HepG2 (cell line): Measurements from ENCODE around the gene PRR23C. TPM values are rescaled to one million over a fixed set of nuclear protein-coding genes. Genes with fewer than 3 reads are reported as not detected.
A peak's percentile ranks its signal among the peaks of the same experiment; 100 is the strongest.

ENCODE experiments used
- ATAC-seq: fragments of 200-7000 bp; cut with Tn5 transposase; 3 replicates; pipeline ENCODE4 v1.9.1; 2020; ENCODE audit warnings: mild to moderate bottlenecking, moderate library complexity
- BruUV-seq: library from RNA; stranded (reverse); fragments of 400-500 nt; replicated peaks from 2 replicates; lab custom pipeline; 2021; lab: Mats Ljungman, UMichigan
- CTCF ChIA-PET: fragments of 300-600 bp; formaldehyde crosslinking; extraction: SDS; loops from one replicate; lab custom pipeline; 2021; ENCODE audit warnings: low total read pairs, inconsistent platforms, low intra/inter-chr PET ratio; lab: Yijun Ruan, JAX
- POLR2A ChIA-PET: fragments of 350-600 bp; sonication (Branson Sonifier 250); formaldehyde crosslinking; loops from one replicate; lab custom pipeline; 2020; ENCODE audit warnings: antibody characterized with exemption, inconsistent platforms; lab: Yijun Ruan, JAX
- DNase-seq: peaks from one replicate; pipeline ENCODE4 v3.0.0-alpha.2; 2015; ENCODE audit warnings: low spot score
- FAIRE-seq: peaks from 3 replicates; lab custom pipeline; 2011; peaks lifted over from hg19 to GRCh38; lab: Jason Lieb, UNC
- H2AFZ ChIP-seq: one replicate; pipeline ENCODE4 v1.6.1; 2011; ENCODE audit warnings: low read length, inconsistent platforms
- H3K27ac ChIP-seq: fragments of 300-600 bp; 3 replicates; pipeline ENCODE4 v1.8.0; 2011; ENCODE audit warnings: mixed run types, mild to moderate bottlenecking, mixed read lengths, low read length, inconsistent platforms; ENCODE audit not compliant: insufficient read depth; ENCODE audit errors: extremely low read length
- H3K27me3 ChIP-seq, 2 experiments: fragments of 200-600 bp in 1 of 2; 2 replicates in 1 of 2; 3 replicates in 1 of 2; pipeline versions ENCODE4 v1.6.0 to v1.8.0; 2011; ENCODE audit warnings: low read length in 2 of 2, mild to moderate bottlenecking in 2 of 2, moderate library complexity in 2 of 2, inconsistent platforms in 1 of 2; ENCODE audit not compliant: insufficient read depth in 2 of 2, control insufficient read depth in 1 of 2
- H3K36me3 ChIP-seq, 2 experiments: fragments of 200-600 bp in 1 of 2; replicated peaks in 1 of 2; 2 replicates in 1 of 2; 3 replicates in 1 of 2; pipeline versions ENCODE4 v1.5.1 to v1.8.0; 2011; ENCODE audit warnings: low read length in 2 of 2, inconsistent platforms in 1 of 2; ENCODE audit not compliant: insufficient read depth in 2 of 2, control insufficient read depth in 1 of 2
- H3K4me1 ChIP-seq: 2 replicates; pipeline ENCODE4 v1.5.1; 2012; ENCODE audit warnings: low read length, inconsistent platforms; ENCODE audit not compliant: insufficient read depth
- H3K4me2 ChIP-seq: 2 replicates; pipeline ENCODE4 v1.6.0; 2011; ENCODE audit warnings: low read depth, low read length, inconsistent platforms
- H3K4me3 ChIP-seq, 3 experiments: fragments of 200-600 bp in 1 of 3; sonication (generic), shearing (Covaris generic) in 1 of 3; replicated peaks in 1 of 3; 2 replicates each; pipeline ENCODE4 v1.5.1; 2011 to 2016; ENCODE audit warnings: low read length in 3 of 3, inconsistent platforms in 2 of 3, low read depth in 2 of 3, mild to moderate bottlenecking in 2 of 3, control low read depth in 1 of 3, mixed read lengths in 1 of 3; ENCODE audit not compliant: insufficient read depth in 1 of 3
- H3K79me2 ChIP-seq: one replicate; pipeline ENCODE4 v1.6.1; 2011; ENCODE audit warnings: low read length, inconsistent platforms; ENCODE audit not compliant: insufficient read depth
- H3K9ac ChIP-seq: 2 replicates; pipeline ENCODE4 v1.6.0; 2011; ENCODE audit warnings: mild to moderate bottlenecking, low read depth, low read length, inconsistent platforms; ENCODE audit not compliant: insufficient read depth
- H3K9me3 ChIP-seq: 2 replicates; pipeline ENCODE4 v1.5.1; 2012; ENCODE audit warnings: mild to moderate bottlenecking, low read length
- H4K20me1 ChIP-seq: 2 replicates; pipeline ENCODE4 v1.6.0; 2011; ENCODE audit warnings: inconsistent platforms, mild to moderate bottlenecking, low read length, moderate library complexity; ENCODE audit not compliant: insufficient read depth
- FOXA1 ChIP-seq, 2 experiments: fragments of 450-650 bp in 1 of 2; sonication (generic) in 1 of 2; formaldehyde crosslinking in 1 of 2; IDR thresholded peaks; 2 replicates each; pipeline versions ENCODE4 v1.4.0 to v1.6.1; 2016 to 2020; ENCODE audit warnings: missing genetic modification reagents in 1 of 2
- KLF13 ChIP-seq: sonication (generic); formaldehyde crosslinking; IDR thresholded peaks from 2 replicates; pipeline ENCODE4 v1.4.0; 2020; ENCODE audit warnings: mild to moderate bottlenecking, missing genetic modification reagents
- NFE2L2 ChIP-seq: fragments of 150-350 bp; IDR thresholded peaks from 2 replicates; pipeline ENCODE4 v1.6.1; 2014; ENCODE audit warnings: low read length
- PCBP2 ChIP-seq: fragments of 200-400 bp; formaldehyde crosslinking; optimal IDR thresholded peaks from 2 replicates; pipeline ENCODE3; 2018; ENCODE audit warnings: low read length, low read depth; ENCODE audit not compliant: poor library complexity, severe bottlenecking
- POLR2G ChIP-seq: fragments of 200-400 bp; formaldehyde crosslinking; IDR thresholded peaks from 2 replicates; pipeline ENCODE4 v1.6.1; 2018; ENCODE audit warnings: mild to moderate bottlenecking, low read depth, low read length, moderate library complexity
- PRMT3 ChIP-seq: sonication (generic); formaldehyde crosslinking; IDR thresholded peaks from 2 replicates; pipeline ENCODE4 v1.8.1; 2022; ENCODE audit warnings: low read depth, mild to moderate bottlenecking, moderate library complexity, missing genetic modification reagents, borderline replicate concordance
- ZNF225 ChIP-seq: sonication (generic); formaldehyde crosslinking; IDR thresholded peaks from 2 replicates; pipeline ENCODE4 v1.4.0; 2020; ENCODE audit warnings: mild to moderate bottlenecking, missing genetic modification reagents
- ZNF546 ChIP-seq: sonication (generic); formaldehyde crosslinking; conservative IDR thresholded peaks from 2 replicates; pipeline ENCODE4 v1.8.1; 2023; ENCODE audit warnings: mild to moderate bottlenecking, missing genetic modification reagents
- WGBS: methylation state at CpG from one replicate; pipeline ENCODE4 v1.1.6; 2017; ENCODE audit warnings: low lambda C conversion rate; 5-methylcytosine and 5-hydroxymethylcytosine counted together
- in situ Hi-C: cut with HindIII; loops from 2 replicates; pipeline ENCODE4 v1.10.0; 2017; ENCODE audit warnings: low pct_unique_long_range_greater_than_20kb; ENCODE audit not compliant: extremely low pct_ligation_motif_present
- intact Hi-C: fragments of 100-400 bp; cut with micrococcal nuclease; formaldehyde crosslinking; loops from one replicate; pipeline ENCODE4 v1.10.0; 2022; ENCODE audit not compliant: unreplicated experiment
- polyA plus RNA-seq, 8 experiments: library from polyadenylated mRNA; depleted of rRNA in 3 of 8; stranded (reverse) in 7 of 8; unstranded in 1 of 8; fragments of >200 nt; fragmentation: Illumina TruSeq in 4 of 8; extraction: Trizol in 4 of 8; gene quantifications; 2 replicates each; pipeline versions ENCODE4 v1.2.1 to v1.2.3, GENCODE V29; 2011 to 2016; ENCODE audit warnings: low read depth in 4 of 8, missing spikeins in 1 of 8, mixed read lengths in 1 of 8; ENCODE audit not compliant: insufficient read depth in 1 of 8
- total RNA-seq, 5 experiments: library from RNA; depleted of rRNA; stranded (reverse); fragments of >200 nt; fragmentation: Illumina TruSeq; extraction: Trizol; gene quantifications; 2 replicates each; pipeline ENCODE4 v1.2.3, GENCODE V29; 2016; ENCODE audit warnings: low read depth in 1 of 5
- TF ChIP-seq, protein P1 (sequence below): sonication (generic); formaldehyde crosslinking; IDR thresholded peaks from 2 replicates; pipeline ENCODE4 v1.8.1; 2023; ENCODE audit warnings: mild to moderate bottlenecking, moderate library complexity, missing genetic modification reagents
- TF ChIP-seq, protein P2 (sequence below): IDR thresholded peaks from 2 replicates; pipeline ENCODE4 v1.6.1; 2018; ENCODE audit warnings: missing genetic modification reagents
- TF ChIP-seq, protein P3 (sequence below): sonication (generic); formaldehyde crosslinking; IDR thresholded peaks from 2 replicates; pipeline ENCODE4 v1.4.0; 2020; ENCODE audit warnings: mild to moderate bottlenecking, missing genetic modification reagents
- TF ChIP-seq, protein P4 (sequence below): sonication (generic); formaldehyde crosslinking; IDR thresholded peaks from 2 replicates; pipeline ENCODE4 v1.4.0; 2020; ENCODE audit warnings: missing genetic modification reagents
- TF ChIP-seq, protein P5 (sequence below): sonication (generic); formaldehyde crosslinking; IDR thresholded peaks from 2 replicates; pipeline ENCODE4 v1.5.0; 2020; ENCODE audit warnings: missing genetic modification reagents

The PRR23C gene
- total and polyA plus RNA-seq, 2 of the 13 experiments (the other 11 are each of a cell fraction or from before 2014, with no cell fraction given), result not detected

DNA sequence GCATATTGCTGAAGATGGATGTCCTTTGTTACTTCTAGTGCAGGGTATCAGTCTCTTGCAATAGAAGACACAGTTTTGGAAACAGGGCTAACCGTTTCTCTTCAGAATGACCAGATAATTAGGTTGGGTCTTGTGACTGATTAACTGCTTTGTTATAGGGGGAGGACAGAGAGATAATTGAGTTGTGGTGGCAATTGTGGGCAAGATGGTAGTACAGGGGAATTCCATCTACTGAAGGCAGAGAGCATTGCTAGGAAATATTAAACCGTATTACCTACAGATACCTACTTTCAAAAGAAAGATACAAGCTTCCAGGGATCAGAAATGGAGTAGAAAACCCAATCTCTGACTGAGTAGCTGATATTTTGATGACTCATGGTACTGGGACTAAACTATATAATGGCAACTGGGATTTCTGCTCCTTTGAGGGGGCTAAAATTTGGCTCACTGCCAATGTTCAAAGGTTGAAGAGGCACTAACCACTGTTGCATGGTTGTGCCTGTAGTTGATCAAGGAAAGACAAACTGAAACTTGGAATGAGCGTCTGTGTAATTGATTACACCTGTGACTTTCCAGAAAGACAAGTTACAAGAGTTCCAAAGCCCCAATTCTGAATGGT, 28.2 kb downstream of the PRR23C start (continued):
- TF ChIP-seq FOXA1 (IDR thresholded peaks at IDR 0.05) (no peak), FOXA1 (CRISPR knock-in tag; IDR thresholded peaks at IDR 0.05) (no peak), KLF13 (CRISPR knock-in tag) (no peak), NFE2L2 (peak; percentile 69), PRMT3 (no peak), POLR2G (no peak), ZNF225 (no peak)
- TF ChIP-seq, protein P1, sequence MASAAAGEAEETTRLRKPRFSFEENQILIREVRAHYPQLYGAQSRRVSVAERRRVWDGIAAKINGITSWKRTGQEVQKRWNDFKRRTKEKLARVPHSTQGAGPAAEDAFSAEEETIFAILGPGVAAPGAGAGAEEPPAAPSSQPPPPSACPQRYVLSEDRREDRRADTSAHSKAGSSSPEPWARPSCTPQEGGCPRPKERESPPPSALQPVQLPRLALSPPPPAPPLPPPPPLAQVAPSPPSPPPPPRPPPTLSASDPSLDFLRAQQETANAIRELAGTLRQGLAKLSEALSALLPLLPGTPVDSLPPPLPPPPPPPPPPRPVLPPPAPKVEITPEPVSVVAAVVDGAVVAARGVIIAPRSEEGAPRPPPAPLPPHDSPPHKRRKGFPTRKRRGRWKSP (CRISPR knock-in tag), result no peak
- TF ChIP-seq, protein P2, sequence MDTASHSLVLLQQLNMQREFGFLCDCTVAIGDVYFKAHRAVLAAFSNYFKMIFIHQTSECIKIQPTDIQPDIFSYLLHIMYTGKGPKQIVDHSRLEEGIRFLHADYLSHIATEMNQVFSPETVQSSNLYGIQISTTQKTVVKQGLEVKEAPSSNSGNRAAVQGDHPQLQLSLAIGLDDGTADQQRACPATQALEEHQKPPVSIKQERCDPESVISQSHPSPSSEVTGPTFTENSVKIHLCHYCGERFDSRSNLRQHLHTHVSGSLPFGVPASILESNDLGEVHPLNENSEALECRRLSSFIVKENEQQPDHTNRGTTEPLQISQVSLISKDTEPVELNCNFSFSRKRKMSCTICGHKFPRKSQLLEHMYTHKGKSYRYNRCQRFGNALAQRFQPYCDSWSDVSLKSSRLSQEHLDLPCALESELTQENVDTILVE (CRISPR knock-in tag), result no peak

DNA sequence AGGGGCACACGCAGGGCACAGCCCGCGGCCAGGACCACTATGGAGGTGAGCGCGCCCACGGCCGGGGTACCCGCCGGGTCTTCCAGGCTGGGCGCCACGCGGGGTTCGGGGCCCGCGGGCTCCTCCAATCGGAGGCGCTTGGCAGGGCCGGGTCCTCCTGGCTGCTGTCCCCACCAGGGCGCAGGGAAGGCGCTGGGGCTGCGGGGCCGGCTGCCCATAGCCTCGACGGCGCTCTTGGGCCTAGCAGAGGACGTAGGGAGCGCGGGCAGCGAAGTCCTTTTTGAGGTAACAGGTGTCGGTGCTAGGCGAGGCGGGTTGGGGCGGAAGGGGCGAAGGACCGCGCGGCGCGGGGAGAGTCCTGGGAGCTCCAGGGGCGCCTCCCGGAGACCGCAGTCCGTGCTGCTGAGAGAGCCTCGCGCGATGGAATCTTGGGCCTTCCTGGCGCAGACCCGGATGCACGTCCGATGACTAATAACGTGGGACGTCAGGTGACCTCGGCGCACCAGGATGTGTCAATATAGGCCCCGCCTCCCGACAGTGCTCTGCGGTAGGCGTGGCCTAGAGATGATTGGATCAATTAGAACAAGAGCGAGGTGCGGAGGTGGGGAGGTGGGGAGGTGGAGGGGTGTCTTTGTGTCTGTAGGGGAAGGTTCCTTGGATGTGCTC, 38.5 kb downstream of the PRR23C start, which contains the start of gene PRR23A:
Gene PRR23A (minus strand): TSS at position 218 of the 666 bp plus-strand sequence. CDS start 0 bp downstream, at position 218.
- no peak for FAIRE-seq
- BruUV-seq, result no TSS peak
- Histone ChIP-seq H3K9me3 (no peaks in the 10 kb centered on the region), H3K4me2 (no peak within 1 kb of the TSS), H3K9ac (no peak within 1 kb of the TSS), H3K36me3 (no peaks in the 10 kb centered on the region), H4K20me1 (no peaks in the 10 kb centered on the region), H3K79me2 (no peaks in the 10 kb centered on the region), H3K27me3 (no peaks in the 10 kb centered on the region), H3K4me3 (no peak within 1 kb of the TSS), H3K4me1 (no peaks in the 10 kb centered on the region), H2AFZ (no peak within 1 kb of the TSS), H3K27ac (no peak within 1 kb of the TSS)
- 82% methylated on average over 38 of the region's 60 CpGs for WGBS
- in situ Hi-C loops, result no loop called here
- intact Hi-C loops, result no loop called here
- POLR2A ChIA-PET, result no interaction called here
- no peak for DNase-seq
- ATAC-seq, result no peak
- CTCF ChIA-PET, result no interaction called here
- TF ChIP-seq ZNF546 (CRISPR knock-in tag) (no peak), PCBP2 (no peak)
- TF ChIP-seq, protein P3, sequence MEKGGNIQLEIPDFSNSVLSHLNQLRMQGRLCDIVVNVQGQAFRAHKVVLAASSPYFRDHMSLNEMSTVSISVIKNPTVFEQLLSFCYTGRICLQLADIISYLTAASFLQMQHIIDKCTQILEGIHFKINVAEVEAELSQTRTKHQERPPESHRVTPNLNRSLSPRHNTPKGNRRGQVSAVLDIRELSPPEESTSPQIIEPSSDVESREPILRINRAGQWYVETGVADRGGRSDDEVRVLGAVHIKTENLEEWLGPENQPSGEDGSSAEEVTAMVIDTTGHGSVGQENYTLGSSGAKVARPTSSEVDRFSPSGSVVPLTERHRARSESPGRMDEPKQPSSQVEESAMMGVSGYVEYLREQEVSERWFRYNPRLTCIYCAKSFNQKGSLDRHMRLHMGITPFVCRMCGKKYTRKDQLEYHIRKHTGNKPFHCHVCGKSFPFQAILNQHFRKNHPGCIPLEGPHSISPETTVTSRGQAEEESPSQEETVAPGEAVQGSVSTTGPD (CRISPR knock-in tag), result no peak
- TF ChIP-seq, protein P4, sequence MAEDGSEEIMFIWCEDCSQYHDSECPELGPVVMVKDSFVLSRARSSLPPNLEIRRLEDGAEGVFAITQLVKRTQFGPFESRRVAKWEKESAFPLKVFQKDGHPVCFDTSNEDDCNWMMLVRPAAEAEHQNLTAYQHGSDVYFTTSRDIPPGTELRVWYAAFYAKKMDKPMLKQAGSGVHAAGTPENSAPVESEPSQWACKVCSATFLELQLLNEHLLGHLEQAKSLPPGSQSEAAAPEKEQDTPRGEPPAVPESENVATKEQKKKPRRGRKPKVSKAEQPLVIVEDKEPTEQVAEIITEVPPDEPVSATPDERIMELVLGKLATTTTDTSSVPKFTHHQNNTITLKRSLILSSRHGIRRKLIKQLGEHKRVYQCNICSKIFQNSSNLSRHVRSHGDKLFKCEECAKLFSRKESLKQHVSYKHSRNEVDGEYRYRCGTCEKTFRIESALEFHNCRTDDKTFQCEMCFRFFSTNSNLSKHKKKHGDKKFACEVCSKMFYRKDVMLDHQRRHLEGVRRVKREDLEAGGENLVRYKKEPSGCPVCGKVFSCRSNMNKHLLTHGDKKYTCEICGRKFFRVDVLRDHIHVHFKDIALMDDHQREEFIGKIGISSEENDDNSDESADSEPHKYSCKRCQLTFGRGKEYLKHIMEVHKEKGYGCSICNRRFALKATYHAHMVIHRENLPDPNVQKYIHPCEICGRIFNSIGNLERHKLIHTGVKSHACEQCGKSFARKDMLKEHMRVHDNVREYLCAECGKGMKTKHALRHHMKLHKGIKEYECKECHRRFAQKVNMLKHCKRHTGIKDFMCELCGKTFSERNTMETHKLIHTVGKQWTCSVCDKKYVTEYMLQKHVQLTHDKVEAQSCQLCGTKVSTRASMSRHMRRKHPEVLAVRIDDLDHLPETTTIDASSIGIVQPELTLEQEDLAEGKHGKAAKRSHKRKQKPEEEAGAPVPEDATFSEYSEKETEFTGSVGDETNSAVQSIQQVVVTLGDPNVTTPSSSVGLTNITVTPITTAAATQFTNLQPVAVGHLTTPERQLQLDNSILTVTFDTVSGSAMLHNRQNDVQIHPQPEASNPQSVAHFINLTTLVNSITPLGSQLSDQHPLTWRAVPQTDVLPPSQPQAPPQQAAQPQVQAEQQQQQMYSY (CRISPR knock-in tag), result no peak
- TF ChIP-seq, protein P5, sequence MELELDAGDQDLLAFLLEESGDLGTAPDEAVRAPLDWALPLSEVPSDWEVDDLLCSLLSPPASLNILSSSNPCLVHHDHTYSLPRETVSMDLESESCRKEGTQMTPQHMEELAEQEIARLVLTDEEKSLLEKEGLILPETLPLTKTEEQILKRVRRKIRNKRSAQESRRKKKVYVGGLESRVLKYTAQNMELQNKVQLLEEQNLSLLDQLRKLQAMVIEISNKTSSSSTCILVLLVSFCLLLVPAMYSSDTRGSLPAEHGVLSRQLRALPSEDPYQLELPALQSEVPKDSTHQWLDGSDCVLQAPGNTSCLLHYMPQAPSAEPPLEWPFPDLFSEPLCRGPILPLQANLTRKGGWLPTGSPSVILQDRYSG (CRISPR knock-in tag), result no peak
